GM19193 (cell line): ENCODE results near the gene MARK3.

ENCODE experiments used
- POLR2A ChIP-seq: IDR thresholded peaks from 4 replicates; pipeline ENCODE4 v1.6.1; 2011; ENCODE audit not compliant: insufficient read depth, insufficient read length; ENCODE audit errors: extremely low read depth

Gene MARK3

DNA sequence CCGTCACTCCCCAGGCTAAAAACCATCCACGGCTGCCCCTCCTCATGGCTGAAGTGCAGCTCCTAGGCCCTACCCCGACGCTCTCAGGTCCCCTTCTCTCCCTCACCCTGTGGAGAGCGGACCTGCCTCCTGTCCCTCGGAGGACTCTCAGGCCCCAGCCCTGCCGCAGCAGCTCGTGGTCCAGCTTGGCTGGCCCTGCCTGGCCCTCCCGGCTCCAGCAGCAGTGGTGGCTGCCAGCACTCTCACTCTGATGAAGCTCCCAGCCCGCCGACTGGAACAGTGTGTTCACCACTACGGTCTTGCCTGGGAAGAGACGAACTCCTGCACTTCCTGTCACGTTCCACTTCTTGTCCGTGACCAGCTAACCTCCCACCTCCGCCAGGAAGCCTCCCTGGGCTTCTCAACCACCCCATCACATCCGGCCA is 166.1 kb downstream of the MARK3 start:
- TF ChIP-seq POLR2A: no peak

DNA sequence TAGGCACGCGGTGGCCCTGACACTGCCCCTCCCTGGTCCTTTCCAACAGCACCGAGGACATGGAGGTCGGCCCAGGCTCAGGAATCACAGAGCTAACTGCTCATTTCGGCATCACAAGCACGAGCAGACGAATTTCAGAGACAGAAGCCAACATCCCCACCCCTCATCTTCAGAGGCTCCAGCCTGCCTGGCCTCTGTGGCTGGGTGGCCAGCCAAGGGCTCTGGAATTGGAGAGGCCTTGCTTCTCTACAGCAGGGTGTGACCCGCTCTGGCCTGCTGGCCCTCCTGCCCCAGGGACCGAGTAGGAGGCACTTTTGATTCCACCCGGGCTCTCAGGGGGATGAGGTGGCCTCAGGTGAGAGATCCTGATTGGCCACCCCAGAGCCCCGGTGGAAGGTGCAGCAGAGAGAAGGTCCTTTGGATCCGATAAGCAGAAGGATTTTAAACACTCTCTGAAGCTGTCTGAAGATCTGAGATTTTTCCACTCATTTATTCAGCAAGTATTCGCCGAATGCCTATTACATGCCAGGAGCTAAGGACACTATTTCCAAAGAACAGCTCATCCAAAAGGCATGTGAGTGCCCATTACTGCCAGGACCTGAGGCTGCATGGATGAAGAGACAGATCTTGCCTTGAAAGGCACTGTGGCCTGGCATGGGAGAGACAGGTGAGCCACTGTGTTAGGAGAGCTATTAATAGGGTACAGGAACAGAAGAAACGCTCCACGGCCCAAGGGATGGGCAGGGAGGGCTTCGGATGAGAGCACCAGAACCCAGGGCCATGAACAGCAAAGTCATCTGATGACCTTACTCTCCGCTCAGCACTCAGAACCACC is 167.0 kb downstream of the MARK3 start:
- TF ChIP-seq POLR2A: no peak

DNA sequence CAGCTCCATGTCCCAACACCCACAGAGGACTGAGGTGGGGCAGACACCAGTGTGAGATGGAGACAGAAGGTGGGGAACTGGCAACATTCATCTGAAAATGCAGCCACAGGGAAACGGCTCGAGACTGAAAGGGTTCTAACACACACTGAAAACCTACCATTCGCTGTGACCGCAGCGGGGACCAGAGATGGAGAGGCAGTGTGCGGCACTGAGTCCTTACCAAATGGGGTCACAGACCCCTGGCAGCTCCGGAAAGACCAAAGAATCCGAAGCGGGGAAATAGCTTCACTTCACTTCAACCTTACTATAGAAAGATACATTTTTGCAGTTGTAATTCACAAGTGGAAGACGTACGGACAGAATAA is 167.6 kb downstream of the MARK3 start:
- no peak for TF ChIP-seq POLR2A
